ENCODE data around the gene CYP4F11.
"Not testable (repeated sequence)": the region's sequence is repeated elsewhere in the genome, so short reads cannot be mapped to it uniquely, and the experiment has no call there.

DNA sequence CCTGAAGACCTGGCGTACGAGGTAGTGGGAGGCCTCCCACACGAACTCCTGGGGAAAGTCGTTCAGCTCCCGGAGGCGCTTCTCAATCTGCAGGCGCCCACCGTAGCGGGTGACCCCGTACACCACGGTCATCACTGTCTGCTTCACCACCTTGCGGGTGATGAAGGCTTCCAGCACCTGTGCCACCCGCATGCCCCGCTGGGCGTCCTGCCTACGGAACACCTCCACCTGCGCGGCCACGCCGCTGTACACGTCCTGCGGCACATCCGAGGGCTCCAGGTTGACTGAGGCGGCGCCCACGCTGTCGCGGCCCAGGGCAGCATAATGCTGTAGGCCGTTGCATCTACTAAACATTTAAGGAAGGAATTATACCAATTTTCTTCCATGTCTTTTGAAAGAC, 31.4 kb downstream of the CYP4F11 start:
- not testable (repeated sequence) for TF ChIP-seq POLR2AphosphoS5 (IDR thresholded peaks at IDR 0.05; ENCODE audit: low read depth, low read length); ZNF431 (CRISPR knock-in tag; IDR thresholded peaks at IDR 0.05; ENCODE audit: borderline replicate concordance, low read depth); ZBTB21 (CRISPR knock-in tag; IDR thresholded peaks at IDR 0.05); NFYB (CRISPR knock-in tag; IDR thresholded peaks at IDR 0.05); HMG20B (CRISPR knock-in tag; conservative IDR thresholded peaks at IDR 0.05); MYC (CRISPR knock-in tag; IDR thresholded peaks at IDR 0.05; ENCODE audit: borderline replicate concordance); ZNF329 (CRISPR knock-in tag; IDR thresholded peaks at IDR 0.05; ENCODE audit: low read depth)

All from HepG2 (cell line).